DOHH2 (cell line): ENCODE results near the gene TASP1.

Experiments used
- CTCF ChIP-seq: fragments of 200-600 bp; sonication (generic); IDR thresholded peaks from one replicate; pipeline ENCODE4 v1.5.1; 2014; ENCODE audit warnings: antibody characterized with exemption, mild to moderate bottlenecking, low read depth, low read length; ENCODE audit not compliant: poor library complexity, severe bottlenecking
- EZH2phosphoT487 ChIP-seq: fragments of 200-600 bp; sonication (generic); IDR thresholded peaks from 2 replicates; pipeline ENCODE4 v1.6.1; 2017; ENCODE audit warnings: borderline replicate concordance, mild to moderate bottlenecking, antibody characterized with exemption, low read length, moderate library complexity, mixed read lengths

DNA sequence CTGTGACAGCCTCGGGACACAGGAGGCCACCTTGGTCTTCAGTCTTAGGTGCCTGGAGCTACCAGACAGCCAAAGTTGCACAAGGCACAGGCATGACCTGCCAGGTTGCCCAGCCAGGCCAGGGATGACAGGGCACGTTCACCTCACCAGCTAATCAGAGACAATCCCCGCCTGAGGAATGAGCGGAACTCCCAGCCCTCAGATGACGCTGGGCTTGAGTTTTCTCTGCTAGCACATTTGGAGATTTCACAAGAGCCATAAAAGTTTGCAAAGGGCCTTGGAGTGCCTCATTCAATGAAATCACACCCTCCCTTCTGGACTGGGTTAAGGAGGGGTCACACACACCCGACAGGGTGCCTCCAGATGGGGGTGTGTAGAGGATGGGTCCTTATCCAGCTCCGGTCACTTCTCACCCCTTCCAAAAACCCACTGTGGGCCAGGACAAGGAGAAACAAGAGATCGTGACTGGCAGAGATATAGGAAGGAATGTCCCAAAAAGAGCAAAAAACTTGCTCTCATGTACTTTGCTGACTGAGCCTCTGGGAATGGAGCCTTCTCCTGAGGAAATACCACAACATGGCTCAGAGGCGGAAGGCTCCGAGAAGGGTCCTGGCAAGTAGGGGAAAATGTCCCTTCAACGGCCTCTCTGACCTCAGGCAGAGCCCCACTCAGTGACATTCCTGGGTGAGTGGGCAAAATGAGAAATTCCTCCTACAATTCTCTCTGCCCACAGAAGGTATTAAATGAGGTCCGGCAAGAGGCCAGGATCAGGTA lies 296.1 kb downstream of the TASP1 start:
- no peak for TF ChIP-seq CTCF
- TF ChIP-seq EZH2phosphoT487: no peak
